Breast epithelium (tissue), 4 donors: Measurements from ENCODE around the gene MLLT10. TPM values are rescaled to one million over a fixed set of nuclear protein-coding genes. Genes with fewer than 3 reads are reported as not detected.

Experiments used
- DNase-seq, 2 donors: peaks; one replicate each; pipeline ENCODE4 v3.0.0-alpha.2; 2019; ENCODE audit warnings: low spot score in 2 of 2
- H3K27ac ChIP-seq, 2 donors: fragments of 200-600 bp; sonication (generic) in 1 of 2; one replicate each; pipeline ENCODE4 v1.5.1; 2016 to 2019; ENCODE audit warnings: mild to moderate bottlenecking in 1 of 2
- H3K27me3 ChIP-seq, 2 donors: fragments of 200-600 bp; sonication (generic) in 1 of 2; one replicate each; pipeline versions ENCODE4 v1.5.1 to v1.6.0; 2017 to 2019; ENCODE audit warnings: control low read depth in 1 of 2, mild to moderate bottlenecking in 1 of 2
- H3K36me3 ChIP-seq: fragments of 200-600 bp; one replicate; pipeline ENCODE4 v1.5.1; 2019
- H3K4me1 ChIP-seq, 2 donors: fragments of 200-600 bp; sonication (generic); one replicate each; pipeline ENCODE4 v1.5.1; 2016 to 2019; ENCODE audit warnings: control low read depth in 1 of 2
- H3K4me3 ChIP-seq, 3 donors: fragments of 200-600 bp; sonication (generic); 1 replicate in 2 of 3; 2 replicates in 1 of 3; pipeline ENCODE4 v1.5.1; 2016 to 2019; ENCODE audit warnings: mild to moderate bottlenecking in 3 of 3, moderate library complexity in 2 of 3
- H3K9me3 ChIP-seq, 2 donors: fragments of 200-600 bp; sonication (generic) in 1 of 2; one replicate each; pipeline ENCODE4 v1.5.1; 2016 to 2019; ENCODE audit warnings: control low read depth in 1 of 2
- POLR2A ChIP-seq: fragments of 450-650 bp; IDR thresholded peaks from one replicate; pipeline ENCODE4 v1.6.1; 2016; ENCODE audit warnings: antibody characterized with exemption, mild to moderate bottlenecking, moderate library complexity
- POLR2AphosphoS5 ChIP-seq, 3 donors: sonication (generic); formaldehyde crosslinking; IDR thresholded peaks; one replicate each; pipeline ENCODE4 v1.6.1; 2017; ENCODE audit warnings: antibody characterized with exemption in 3 of 3
- intact Hi-C: fragments of 100-400 bp; cut with DNase I; formaldehyde crosslinking; loops from one replicate; pipeline ENCODE4 v1.15.1; 2023; ENCODE audit warnings: low total_unique reads
- total RNA-seq, 3 donors: library from RNA; depleted of rRNA; stranded (reverse); fragments of >200 nt; gene quantifications; one replicate each; pipeline ENCODE4 v1.1.0, GENCODE V29; 2016
- TF ChIP-seq, protein P1 (sequence below), 3 donors: fragments of 450-650 bp; IDR thresholded peaks; one replicate each; pipeline ENCODE4 v1.5.1; 2016 to 2017; ENCODE audit warnings: antibody characterized with exemption in 3 of 3, mild to moderate bottlenecking in 3 of 3, moderate library complexity in 3 of 3

The MLLT10 gene
- total RNA-seq, 3 donors from 2014 or later, result 45.6 to 74.6 (median 58.0) TPM

DNA sequence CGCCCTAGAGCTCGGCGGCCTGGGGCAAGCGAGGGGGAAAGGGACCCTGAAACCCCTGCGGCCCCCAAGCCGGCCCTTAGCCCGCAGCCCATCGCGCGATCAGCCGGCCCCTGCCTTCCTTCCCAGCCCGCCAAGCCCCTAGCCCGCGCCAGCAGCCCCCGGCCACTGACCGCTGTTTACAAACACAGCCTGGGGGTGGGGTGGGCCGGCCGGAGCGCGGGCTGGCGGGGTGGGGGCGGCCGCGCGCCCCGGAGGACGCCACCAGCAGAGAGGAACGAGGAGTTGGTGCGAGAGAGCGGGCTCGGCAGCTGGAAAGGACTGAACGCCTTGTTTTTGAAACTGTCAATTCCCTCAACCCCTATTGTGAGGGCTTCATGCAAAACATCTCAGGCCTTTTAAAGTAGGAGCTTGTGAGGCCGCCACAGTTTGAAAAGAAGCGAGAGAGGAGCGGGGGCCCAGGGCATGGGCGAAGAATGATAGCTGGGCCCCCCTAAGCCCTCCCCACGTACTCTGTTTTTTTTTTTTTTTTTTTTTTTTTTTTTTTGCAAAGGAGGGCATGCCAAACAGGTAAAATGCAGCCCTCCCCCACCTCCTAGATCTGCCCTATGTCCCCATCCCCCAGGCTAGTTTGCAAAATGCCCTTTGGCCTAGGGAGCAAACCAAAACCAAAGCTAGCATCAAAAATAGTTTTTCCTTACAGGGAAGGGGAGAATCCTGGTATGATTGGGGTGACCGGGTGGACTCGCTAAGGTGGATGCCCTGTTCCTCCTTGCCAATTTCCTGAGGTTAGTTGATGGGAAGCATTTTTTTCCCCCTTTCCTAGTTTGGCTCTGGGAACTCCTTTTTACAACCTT lies 23.6 kb upstream of the MLLT10 start:
- H3K9me3 ChIP-seq, result no peaks in the 10 kb centered on the region
- no peak for DNase-seq
- intact Hi-C loops, result loop anchor here (10.0 kb wide), 1 partner anchor 1666 kb away; no protein-coding TSS in a partner anchor
- no peaks in the 10 kb centered on the region for H3K4me1 ChIP-seq
- H3K27ac ChIP-seq, result peak overlapping the region; percentile 45 to 66
- H3K4me3 ChIP-seq, result peak overlapping the region; percentile 45 to 68 (median 47)
- TF ChIP-seq POLR2AphosphoS5 (IDR thresholded peaks at IDR 0.05) (no peak), POLR2A (no peak)
- TF ChIP-seq, protein P1, sequence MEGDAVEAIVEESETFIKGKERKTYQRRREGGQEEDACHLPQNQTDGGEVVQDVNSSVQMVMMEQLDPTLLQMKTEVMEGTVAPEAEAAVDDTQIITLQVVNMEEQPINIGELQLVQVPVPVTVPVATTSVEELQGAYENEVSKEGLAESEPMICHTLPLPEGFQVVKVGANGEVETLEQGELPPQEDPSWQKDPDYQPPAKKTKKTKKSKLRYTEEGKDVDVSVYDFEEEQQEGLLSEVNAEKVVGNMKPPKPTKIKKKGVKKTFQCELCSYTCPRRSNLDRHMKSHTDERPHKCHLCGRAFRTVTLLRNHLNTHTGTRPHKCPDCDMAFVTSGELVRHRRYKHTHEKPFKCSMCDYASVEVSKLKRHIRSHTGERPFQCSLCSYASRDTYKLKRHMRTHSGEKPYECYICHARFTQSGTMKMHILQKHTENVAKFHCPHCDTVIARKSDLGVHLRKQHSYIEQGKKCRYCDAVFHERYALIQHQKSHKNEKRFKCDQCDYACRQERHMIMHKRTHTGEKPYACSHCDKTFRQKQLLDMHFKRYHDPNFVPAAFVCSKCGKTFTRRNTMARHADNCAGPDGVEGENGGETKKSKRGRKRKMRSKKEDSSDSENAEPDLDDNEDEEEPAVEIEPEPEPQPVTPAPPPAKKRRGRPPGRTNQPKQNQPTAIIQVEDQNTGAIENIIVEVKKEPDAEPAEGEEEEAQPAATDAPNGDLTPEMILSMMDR (IDR thresholded peaks at IDR 0.05), result no peak
- H3K27me3 ChIP-seq, result peaks cover 0 to 5% of the 10 kb centered on the region in 2 donors
- H3K36me3 ChIP-seq, result no peaks in the 10 kb centered on the region

DNA sequence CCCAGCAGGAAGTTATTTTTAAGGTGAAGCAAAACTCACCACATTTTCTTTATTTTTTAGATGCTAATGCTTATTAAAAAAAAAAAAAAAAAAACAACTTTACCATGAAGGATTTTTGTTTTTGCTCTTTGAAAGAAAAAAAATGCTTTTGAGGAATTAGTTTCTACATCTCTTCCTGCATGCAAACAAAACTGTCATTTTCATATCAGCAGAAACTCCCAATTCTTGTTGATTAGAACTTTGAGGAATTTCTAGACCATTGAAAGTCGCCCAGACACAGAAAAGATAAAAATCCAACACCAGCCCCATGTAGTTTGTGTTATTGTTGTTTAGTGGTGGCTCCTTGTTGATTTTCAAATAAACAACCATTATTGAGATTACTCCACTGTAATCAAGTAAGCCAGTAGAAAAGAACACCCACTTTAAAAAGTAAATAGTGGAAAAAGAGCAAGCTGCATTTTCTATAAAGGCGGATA lies 22.9 kb upstream of the MLLT10 start:
- intact Hi-C loops, result loop anchor here (10.0 kb wide), 1 partner anchor 1666 kb away; no protein-coding TSS in a partner anchor
- H3K27ac ChIP-seq, result no peak overlapping the region
- H3K36me3 ChIP-seq, result no peaks in the 10 kb centered on the region
- no peak for TF ChIP-seq POLR2AphosphoS5 (IDR thresholded peaks at IDR 0.05)
- TF ChIP-seq POLR2A, result no peak
- TF ChIP-seq, protein P1 (IDR thresholded peaks at IDR 0.05), result no peak
- H3K4me3 ChIP-seq, result no peak overlapping the region
- H3K9me3 ChIP-seq, result no peaks in the 10 kb centered on the region
- no peaks in the 10 kb centered on the region for H3K4me1 ChIP-seq
- peaks cover 0 to 5% of the 10 kb centered on the region in 2 donors for H3K27me3 ChIP-seq
- DNase-seq, result no peak

DNA sequence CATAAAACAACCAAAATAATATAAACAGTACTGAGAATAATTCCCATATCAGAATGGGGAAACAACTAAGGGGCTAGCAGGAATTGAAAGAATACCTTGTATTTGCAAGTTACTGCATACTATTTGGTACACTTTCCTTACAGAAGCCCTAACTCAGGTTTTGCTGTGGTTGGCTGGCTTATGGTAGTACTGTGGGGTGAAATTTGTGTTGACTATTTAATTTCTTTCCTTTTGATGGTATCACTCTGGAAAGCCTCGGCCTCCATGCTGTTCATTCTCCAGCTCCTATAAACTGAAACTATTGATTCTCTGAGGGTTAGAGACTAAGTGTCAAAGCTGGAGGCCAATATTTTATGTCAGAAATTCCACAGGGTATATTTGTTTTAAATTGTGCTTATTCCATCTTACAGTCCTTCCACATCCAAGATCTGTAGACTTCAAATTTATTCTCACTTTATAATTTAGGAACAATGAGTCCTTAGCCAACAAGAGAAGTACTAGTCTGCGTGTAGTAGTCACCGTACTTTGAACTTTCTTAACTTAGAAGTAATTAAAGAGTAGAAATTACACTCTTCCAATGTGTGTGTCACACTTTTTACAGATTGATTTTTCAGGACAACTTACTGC lies 22.0 kb upstream of the MLLT10 start:
- no peak for DNase-seq
- Histone ChIP-seq H3K9me3 (no peaks in the 10 kb centered on the region), H3K27ac (no peak overlapping the region), H3K4me3 (no peak overlapping the region), H3K4me1 (peaks cover 0 to under 1% of the 10 kb centered on the region in 2 donors), H3K27me3 (peaks cover 0 to 5% of the 10 kb centered on the region in 2 donors), H3K36me3 (no peaks in the 10 kb centered on the region)
- no peak for TF ChIP-seq POLR2AphosphoS5 (IDR thresholded peaks at IDR 0.05)
- no peak for TF ChIP-seq POLR2A
- TF ChIP-seq, protein P1 (IDR thresholded peaks at IDR 0.05), result no peak
- intact Hi-C loops, result loop anchor here (10.0 kb wide), 1 partner anchor 1667 kb away; no protein-coding TSS in a partner anchor

DNA sequence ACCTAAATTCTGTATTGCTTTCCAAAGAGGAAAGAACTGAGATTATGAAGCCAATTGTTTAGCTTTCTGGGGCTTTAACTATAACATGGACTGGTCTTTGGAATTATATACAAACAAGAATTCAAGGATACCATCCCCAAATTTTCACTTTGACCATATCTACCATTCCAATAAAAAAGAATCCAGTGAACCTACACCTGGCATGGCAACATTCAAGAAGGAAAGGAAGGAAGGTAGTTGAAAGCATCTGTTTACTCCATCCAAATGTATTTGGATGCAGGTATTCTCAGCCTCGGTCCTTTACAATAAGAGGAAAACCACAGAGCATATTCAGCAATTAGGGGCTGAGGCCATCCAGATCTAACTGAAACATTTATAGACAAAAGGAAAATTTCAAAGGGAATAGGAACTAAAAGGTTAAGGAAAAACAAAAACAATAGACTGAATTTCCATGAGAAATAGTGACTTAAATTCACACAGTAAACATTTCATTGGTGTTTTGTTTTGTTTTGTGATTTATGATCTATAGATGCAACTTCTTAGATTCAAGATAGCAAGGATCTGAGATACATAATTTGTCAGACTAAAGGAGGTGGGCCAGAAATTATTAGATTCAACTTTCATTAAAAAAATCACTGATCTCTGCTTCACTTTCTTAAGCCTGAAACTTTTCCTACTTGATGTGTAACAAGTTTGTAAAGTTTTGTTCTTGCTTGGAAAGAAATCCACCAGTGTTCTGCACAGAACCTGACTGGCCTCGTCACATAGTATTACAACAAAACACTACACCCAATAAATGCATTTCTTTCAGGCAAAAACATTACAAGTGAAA lies 21.2 kb upstream of the MLLT10 start:
- TF ChIP-seq POLR2AphosphoS5 (IDR thresholded peaks at IDR 0.05) (no peak), POLR2A (no peak)
- TF ChIP-seq, protein P1 (IDR thresholded peaks at IDR 0.05), result no peak
- H3K27me3 ChIP-seq, result peaks cover 0 to 5% of the 10 kb centered on the region in 2 donors
- no peaks in the 10 kb centered on the region for H3K36me3 ChIP-seq
- no peak for DNase-seq
- intact Hi-C loops, result loop anchor here (10.0 kb wide), 1 partner anchor 1668 kb away; no protein-coding TSS in a partner anchor
- no peak overlapping the region for H3K27ac ChIP-seq
- H3K9me3 ChIP-seq, result no peaks in the 10 kb centered on the region
- no peak overlapping the region for H3K4me3 ChIP-seq
- H3K4me1 ChIP-seq, result peaks cover 0 to 6% of the 10 kb centered on the region in 2 donors
